Ishikawa (cell line): ENCODE data around the gene GMPPA.

Experiments used
- CREB1 ChIP-seq: IDR thresholded peaks from 2 replicates; pipeline ENCODE4 v1.6.1; 2012; ENCODE audit warnings: low read depth
- EGR1 ChIP-seq: IDR thresholded peaks from 2 replicates; pipeline ENCODE4 v1.6.1; 2012
- EP300 ChIP-seq: IDR thresholded peaks from 2 replicates; pipeline ENCODE4 v1.6.1; 2012; ENCODE audit warnings: borderline replicate concordance
- NFIC ChIP-seq: IDR thresholded peaks from 2 replicates; pipeline ENCODE4 v1.6.1; 2012
- RAD21 ChIP-seq: IDR thresholded peaks from 2 replicates; pipeline ENCODE4 v1.6.1; 2012; ENCODE audit warnings: low read depth
- TAF1 ChIP-seq: IDR thresholded peaks from 2 replicates; pipeline ENCODE4 v1.6.1; 2012; ENCODE audit warnings: low read depth, mild to moderate bottlenecking
- TCF12 ChIP-seq: IDR thresholded peaks from 2 replicates; pipeline ENCODE4 v1.6.1; 2012; ENCODE audit warnings: low read depth
- TEAD4 ChIP-seq: IDR thresholded peaks from 2 replicates; pipeline ENCODE4 v1.6.1; 2012
- YY1 ChIP-seq: IDR thresholded peaks from 2 replicates; pipeline ENCODE4 v1.6.1; 2012; ENCODE audit warnings: low read depth
- ZBTB7A ChIP-seq: IDR thresholded peaks from 2 replicates; pipeline ENCODE4 v1.6.1; 2012; ENCODE audit warnings: low read depth
- TF ChIP-seq, protein P1 (sequence below): IDR thresholded peaks from 2 replicates; pipeline ENCODE4 v1.6.1; 2012; ENCODE audit warnings: low read depth, mild to moderate bottlenecking
- TF ChIP-seq, protein P2 (sequence below): IDR thresholded peaks from 2 replicates; pipeline ENCODE4 v1.6.1; 2012

DNA sequence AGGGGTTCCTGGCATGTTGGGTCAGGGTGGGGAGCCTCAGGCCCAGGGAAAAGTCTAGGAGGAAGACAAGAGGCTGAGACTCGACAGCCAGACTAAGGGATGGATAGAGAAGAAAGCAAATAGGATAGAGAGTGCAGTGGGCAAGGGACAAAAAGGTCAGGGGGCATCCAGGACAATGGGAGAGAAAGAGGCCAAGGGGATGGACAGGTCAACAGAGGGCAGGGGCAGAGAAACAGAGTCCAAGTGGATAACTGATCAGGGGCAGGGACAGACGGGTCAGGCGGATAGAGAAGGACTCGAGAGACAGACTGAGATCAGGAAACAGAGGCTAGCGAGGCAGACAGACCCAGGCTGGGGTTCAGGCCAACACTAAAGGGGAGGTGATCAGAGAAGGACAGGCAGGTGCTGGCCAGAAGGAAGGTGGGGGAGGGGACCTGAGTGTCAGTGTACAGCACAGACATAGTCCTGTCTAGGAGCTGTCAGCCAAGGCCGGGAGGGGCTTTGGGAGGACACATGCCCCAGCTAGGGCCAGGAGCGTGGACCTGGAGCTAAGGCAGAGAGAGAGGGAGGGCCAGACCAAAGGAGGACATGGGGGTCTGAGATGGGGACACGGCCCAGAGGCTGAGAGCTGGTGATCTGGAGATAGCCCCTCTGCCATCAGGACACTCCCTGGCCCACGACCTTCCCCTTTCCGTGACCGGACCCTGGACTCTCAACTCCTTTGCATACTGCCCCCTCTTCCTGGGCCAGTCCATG is 27.8 kb downstream of the GMPPA start:
- TF ChIP-seq, protein P1, sequence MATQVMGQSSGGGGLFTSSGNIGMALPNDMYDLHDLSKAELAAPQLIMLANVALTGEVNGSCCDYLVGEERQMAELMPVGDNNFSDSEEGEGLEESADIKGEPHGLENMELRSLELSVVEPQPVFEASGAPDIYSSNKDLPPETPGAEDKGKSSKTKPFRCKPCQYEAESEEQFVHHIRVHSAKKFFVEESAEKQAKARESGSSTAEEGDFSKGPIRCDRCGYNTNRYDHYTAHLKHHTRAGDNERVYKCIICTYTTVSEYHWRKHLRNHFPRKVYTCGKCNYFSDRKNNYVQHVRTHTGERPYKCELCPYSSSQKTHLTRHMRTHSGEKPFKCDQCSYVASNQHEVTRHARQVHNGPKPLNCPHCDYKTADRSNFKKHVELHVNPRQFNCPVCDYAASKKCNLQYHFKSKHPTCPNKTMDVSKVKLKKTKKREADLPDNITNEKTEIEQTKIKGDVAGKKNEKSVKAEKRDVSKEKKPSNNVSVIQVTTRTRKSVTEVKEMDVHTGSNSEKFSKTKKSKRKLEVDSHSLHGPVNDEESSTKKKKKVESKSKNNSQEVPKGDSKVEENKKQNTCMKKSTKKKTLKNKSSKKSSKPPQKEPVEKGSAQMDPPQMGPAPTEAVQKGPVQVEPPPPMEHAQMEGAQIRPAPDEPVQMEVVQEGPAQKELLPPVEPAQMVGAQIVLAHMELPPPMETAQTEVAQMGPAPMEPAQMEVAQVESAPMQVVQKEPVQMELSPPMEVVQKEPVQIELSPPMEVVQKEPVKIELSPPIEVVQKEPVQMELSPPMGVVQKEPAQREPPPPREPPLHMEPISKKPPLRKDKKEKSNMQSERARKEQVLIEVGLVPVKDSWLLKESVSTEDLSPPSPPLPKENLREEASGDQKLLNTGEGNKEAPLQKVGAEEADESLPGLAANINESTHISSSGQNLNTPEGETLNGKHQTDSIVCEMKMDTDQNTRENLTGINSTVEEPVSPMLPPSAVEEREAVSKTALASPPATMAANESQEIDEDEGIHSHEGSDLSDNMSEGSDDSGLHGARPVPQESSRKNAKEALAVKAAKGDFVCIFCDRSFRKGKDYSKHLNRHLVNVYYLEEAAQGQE = no peak
- TF ChIP-seq TAF1 (no peak), EP300 (no peak), CREB1 (no peak), TEAD4 (no peak), NFIC (no peak), EGR1 (no peak), YY1 (no peak), TCF12 (no peak), ZBTB7A (no peak), RAD21 (no peak)
- TF ChIP-seq, protein P2, sequence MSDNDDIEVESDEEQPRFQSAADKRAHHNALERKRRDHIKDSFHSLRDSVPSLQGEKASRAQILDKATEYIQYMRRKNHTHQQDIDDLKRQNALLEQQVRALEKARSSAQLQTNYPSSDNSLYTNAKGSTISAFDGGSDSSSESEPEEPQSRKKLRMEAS = no peak
